ENCODE data around the gene SLC9A3.

SLC9A3 gene

GRCh38 chr5:423626-424261, 100.5 kb downstream of the SLC9A3 start:
- TF ChIP-seq, protein P1, sequence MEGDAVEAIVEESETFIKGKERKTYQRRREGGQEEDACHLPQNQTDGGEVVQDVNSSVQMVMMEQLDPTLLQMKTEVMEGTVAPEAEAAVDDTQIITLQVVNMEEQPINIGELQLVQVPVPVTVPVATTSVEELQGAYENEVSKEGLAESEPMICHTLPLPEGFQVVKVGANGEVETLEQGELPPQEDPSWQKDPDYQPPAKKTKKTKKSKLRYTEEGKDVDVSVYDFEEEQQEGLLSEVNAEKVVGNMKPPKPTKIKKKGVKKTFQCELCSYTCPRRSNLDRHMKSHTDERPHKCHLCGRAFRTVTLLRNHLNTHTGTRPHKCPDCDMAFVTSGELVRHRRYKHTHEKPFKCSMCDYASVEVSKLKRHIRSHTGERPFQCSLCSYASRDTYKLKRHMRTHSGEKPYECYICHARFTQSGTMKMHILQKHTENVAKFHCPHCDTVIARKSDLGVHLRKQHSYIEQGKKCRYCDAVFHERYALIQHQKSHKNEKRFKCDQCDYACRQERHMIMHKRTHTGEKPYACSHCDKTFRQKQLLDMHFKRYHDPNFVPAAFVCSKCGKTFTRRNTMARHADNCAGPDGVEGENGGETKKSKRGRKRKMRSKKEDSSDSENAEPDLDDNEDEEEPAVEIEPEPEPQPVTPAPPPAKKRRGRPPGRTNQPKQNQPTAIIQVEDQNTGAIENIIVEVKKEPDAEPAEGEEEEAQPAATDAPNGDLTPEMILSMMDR (IDR thresholded peaks at IDR 0.05; ENCODE audit: insufficient read depth, missing control alignments) = no peak

DNA sequence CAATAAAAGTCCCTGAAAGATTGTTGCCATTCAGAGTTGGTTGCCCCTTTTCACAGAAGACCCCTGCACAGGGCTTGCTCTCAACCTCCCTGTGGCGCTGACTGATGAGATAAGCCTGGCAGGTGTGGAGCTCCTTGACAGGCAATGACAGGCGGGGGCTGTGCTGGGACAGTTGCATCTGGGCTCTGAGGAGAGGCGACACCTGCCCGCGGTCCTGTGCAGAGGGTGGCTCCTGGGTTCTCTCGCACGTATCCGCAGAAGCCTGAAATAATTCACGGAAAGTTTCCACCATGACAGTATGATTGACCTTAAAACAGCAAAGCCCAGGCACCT, 101.0 kb downstream of the SLC9A3 start:
- TF ChIP-seq, protein P1 (IDR thresholded peaks at IDR 0.05; ENCODE audit: insufficient read depth, missing control alignments) = no peak
- no peak for FAIRE-seq
- no peak for DNase-seq (ENCODE audit: insufficient read length, low spot score)

More at GRCh38 chr5:423626-424261, 100.5 kb downstream of the SLC9A3 start:
- FAIRE-seq = no peak
- no peak for DNase-seq (ENCODE audit: insufficient read length, low spot score)

GRCh38 chr5:422323-423232, 101.7 kb downstream of the SLC9A3 start:
- FAIRE-seq (no peak), DNase-seq (ENCODE audit: insufficient read length, low spot score) (no peak)
- TF ChIP-seq, protein P1 (IDR thresholded peaks at IDR 0.05; ENCODE audit: insufficient read depth, missing control alignments) = no peak

DNA sequence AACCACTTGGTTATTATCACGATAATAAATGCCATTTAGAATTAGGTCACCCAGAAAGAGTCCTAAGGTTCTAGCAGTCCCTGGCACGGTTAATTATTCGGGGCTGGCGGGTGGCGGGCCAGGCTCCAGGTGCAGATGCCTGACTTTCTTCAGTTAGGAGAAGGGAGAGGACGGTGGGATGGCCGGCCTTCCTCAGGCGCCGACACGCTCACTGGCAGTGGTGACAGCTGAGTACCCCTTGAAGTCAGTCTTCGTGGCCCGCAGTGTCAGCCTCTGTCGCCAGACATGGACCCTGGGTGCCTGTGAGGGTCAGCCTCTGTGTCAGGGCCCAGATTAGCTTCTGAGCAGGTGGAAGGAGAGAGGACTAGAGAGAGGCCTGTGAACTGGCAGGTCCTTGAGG, 102.3 kb downstream of the SLC9A3 start:
- DNase-seq (ENCODE audit: insufficient read length, low spot score) (no peak), FAIRE-seq (no peak)
- TF ChIP-seq, protein P1 (IDR thresholded peaks at IDR 0.05; ENCODE audit: insufficient read depth, missing control alignments) = no peak

GRCh38 chr5:421287-421880, 102.9 kb downstream of the SLC9A3 start:
- TF ChIP-seq, protein P1 (IDR thresholded peaks at IDR 0.05; ENCODE audit: insufficient read depth, missing control alignments) = no peak
- FAIRE-seq = no peak
- no peak for DNase-seq (ENCODE audit: insufficient read length, low spot score)

- FAIRE-seq (no peak), DNase-seq (ENCODE audit: insufficient read length, low spot score) (no peak)
- TF ChIP-seq, protein P1 (IDR thresholded peaks at IDR 0.05; ENCODE audit: insufficient read depth, missing control alignments) = no peak
Measured at GRCh38 chr5:420632-421286, 103.5 kb downstream of the SLC9A3 start.
